Esophagus muscularis mucosa (tissue), 3 donors: Measurements from ENCODE around the gene MAP3K2.

Experiments
- POLR2A ChIP-seq: fragments of 450-650 bp; IDR thresholded peaks from one replicate; pipeline ENCODE4 v1.6.1; 2017; ENCODE audit warnings: antibody characterized with exemption, moderate library complexity, mild to moderate bottlenecking, low read depth
- TF ChIP-seq, protein P1 (sequence below), 3 experiments: fragments of 200-600 bp in 2 of 3; fragments of 450-650 bp in 1 of 3; sonication (generic) in 2 of 3; IDR thresholded peaks; one replicate each; pipeline ENCODE4 v1.5.1; 2017 to 2019; ENCODE audit warnings: antibody characterized with exemption in 3 of 3, mild to moderate bottlenecking in 2 of 3, moderate library complexity in 1 of 3

DNA sequence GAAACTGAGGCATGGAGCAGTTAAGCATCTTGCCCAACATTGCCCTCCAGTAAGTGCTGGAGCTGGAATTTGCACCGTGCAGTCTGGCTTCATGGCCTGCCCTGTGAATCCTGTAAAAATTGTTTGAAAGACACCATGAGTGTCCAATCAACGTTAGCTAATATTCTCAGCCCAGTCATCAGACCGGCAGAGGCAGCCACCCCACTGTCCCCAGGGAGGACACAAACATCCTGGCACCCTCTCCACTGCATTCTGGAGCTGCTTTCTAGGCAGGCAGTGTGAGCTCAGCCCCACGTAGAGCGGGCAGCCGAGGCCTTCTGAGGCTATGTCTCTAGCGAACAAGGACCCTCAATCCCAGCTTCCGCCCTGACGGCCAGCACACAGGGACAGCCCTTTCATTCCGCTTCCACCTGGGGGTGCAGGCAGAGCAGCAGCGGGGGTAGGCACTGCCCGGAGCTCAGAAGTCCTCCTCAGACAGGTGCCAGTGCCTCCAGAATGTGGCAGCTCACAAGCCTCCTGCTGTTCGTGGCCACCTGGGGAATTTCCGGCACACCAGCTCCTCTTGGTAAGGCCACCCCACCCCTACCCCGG is 31.8 kb upstream of the MAP3K2 start:
- TF ChIP-seq, protein P1, sequence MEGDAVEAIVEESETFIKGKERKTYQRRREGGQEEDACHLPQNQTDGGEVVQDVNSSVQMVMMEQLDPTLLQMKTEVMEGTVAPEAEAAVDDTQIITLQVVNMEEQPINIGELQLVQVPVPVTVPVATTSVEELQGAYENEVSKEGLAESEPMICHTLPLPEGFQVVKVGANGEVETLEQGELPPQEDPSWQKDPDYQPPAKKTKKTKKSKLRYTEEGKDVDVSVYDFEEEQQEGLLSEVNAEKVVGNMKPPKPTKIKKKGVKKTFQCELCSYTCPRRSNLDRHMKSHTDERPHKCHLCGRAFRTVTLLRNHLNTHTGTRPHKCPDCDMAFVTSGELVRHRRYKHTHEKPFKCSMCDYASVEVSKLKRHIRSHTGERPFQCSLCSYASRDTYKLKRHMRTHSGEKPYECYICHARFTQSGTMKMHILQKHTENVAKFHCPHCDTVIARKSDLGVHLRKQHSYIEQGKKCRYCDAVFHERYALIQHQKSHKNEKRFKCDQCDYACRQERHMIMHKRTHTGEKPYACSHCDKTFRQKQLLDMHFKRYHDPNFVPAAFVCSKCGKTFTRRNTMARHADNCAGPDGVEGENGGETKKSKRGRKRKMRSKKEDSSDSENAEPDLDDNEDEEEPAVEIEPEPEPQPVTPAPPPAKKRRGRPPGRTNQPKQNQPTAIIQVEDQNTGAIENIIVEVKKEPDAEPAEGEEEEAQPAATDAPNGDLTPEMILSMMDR (IDR thresholded peaks at IDR 0.05) = no peak
- TF ChIP-seq POLR2A = no peak
